ENCODE results near the gene PUSL1.

- TF ChIP-seq EZH2 (IDR thresholded peaks at IDR 0.05; ENCODE audit: low read length), result no peak
- no peak for TF ChIP-seq CTCF (optimal IDR thresholded peaks at IDR 0.05 in 1 of 3, IDR thresholded peaks at IDR 0.05 in 1 of 3, conservative IDR thresholded peaks at IDR 0.05 in 1 of 3; ENCODE audit: extremely low read depth in 1 of 3, insufficient read depth in 2 of 3, low read length in 3 of 3)
These were observed 48.3 kb upstream of the PUSL1 start for GRCh38 chr1:1259951-1260600.

Measured in keratinocyte (primary cell).